DND-41 (cell line): ENCODE measurements around the gene TREH.

Experiments
- ATAC-seq: fragments of 200-7000 bp; cut with Tn5 transposase; 3 replicates; pipeline ENCODE4 v1.9.1; 2021; ENCODE audit warnings: low read depth; ENCODE audit not compliant: insufficient read depth
- DNase-seq: peaks from one replicate; pipeline ENCODE4 v3.0.0-alpha.2; 2020
- H2AFZ ChIP-seq: 2 replicates; pipeline ENCODE4 v1.6.0; 2012; ENCODE audit warnings: low read depth, low read length
- H3K27ac ChIP-seq: 2 replicates; pipeline ENCODE4 v1.5.1; 2012; ENCODE audit warnings: low read length, inconsistent platforms
- H3K27me3 ChIP-seq: fragments of 200-600 bp; sonication (generic); 2 replicates; pipeline ENCODE4 v1.6.0; 2012; ENCODE audit warnings: low read length, mild to moderate bottlenecking, inconsistent platforms; ENCODE audit not compliant: insufficient read depth, poor library complexity
- H3K36me3 ChIP-seq: 2 replicates; pipeline ENCODE4 v1.5.1; 2012; ENCODE audit warnings: low read length, inconsistent platforms; ENCODE audit not compliant: insufficient read depth
- H3K4me1 ChIP-seq: 2 replicates; pipeline ENCODE4 v1.5.1; 2012; ENCODE audit warnings: mild to moderate bottlenecking, low read length; ENCODE audit not compliant: insufficient read depth
- H3K4me2 ChIP-seq: 2 replicates; pipeline ENCODE4 v1.6.0; 2012; ENCODE audit warnings: mild to moderate bottlenecking, moderate library complexity, low read length, inconsistent platforms; ENCODE audit not compliant: insufficient read depth
- H3K4me3 ChIP-seq, 2 experiments: fragments of 200-600 bp in 1 of 2; shearing (Covaris generic) in 1 of 2; 2 replicates each; pipeline ENCODE4 v1.5.1; 2012 to 2016; ENCODE audit warnings: inconsistent platforms in 2 of 2, low read length in 2 of 2, mild to moderate bottlenecking in 2 of 2, low read depth in 1 of 2, moderate library complexity in 1 of 2
- H3K79me2 ChIP-seq: 2 replicates; pipeline ENCODE4 v1.6.0; 2012; ENCODE audit warnings: low read length, inconsistent platforms; ENCODE audit not compliant: insufficient read depth
- H3K9ac ChIP-seq: 2 replicates; pipeline ENCODE4 v1.6.0; 2012; ENCODE audit warnings: low read depth, mild to moderate bottlenecking, inconsistent platforms, low read length, moderate library complexity
- H3K9me3 ChIP-seq: 2 replicates; pipeline ENCODE4 v1.5.1; 2012; ENCODE audit warnings: low read length, moderate library complexity, mild to moderate bottlenecking, inconsistent platforms; ENCODE audit not compliant: insufficient read depth, severe bottlenecking
- H4K20me1 ChIP-seq: 2 replicates; pipeline ENCODE4 v1.6.0; 2012; ENCODE audit warnings: low read length; ENCODE audit not compliant: insufficient read depth
- EZH2 ChIP-seq: IDR thresholded peaks from 3 replicates; pipeline ENCODE4 v1.6.1; 2012; ENCODE audit warnings: borderline replicate concordance, low read depth, mild to moderate bottlenecking, moderate library complexity, low read length, inconsistent platforms; ENCODE audit not compliant: severe bottlenecking
- TF ChIP-seq, protein P1 (sequence below): IDR thresholded peaks from 2 replicates; pipeline ENCODE4 v1.5.1; 2012; ENCODE audit warnings: borderline replicate concordance, low read length, moderate library complexity, mild to moderate bottlenecking; ENCODE audit not compliant: poor library complexity, severe bottlenecking; ENCODE audit errors: extremely low read depth

The TREH gene

DNA sequence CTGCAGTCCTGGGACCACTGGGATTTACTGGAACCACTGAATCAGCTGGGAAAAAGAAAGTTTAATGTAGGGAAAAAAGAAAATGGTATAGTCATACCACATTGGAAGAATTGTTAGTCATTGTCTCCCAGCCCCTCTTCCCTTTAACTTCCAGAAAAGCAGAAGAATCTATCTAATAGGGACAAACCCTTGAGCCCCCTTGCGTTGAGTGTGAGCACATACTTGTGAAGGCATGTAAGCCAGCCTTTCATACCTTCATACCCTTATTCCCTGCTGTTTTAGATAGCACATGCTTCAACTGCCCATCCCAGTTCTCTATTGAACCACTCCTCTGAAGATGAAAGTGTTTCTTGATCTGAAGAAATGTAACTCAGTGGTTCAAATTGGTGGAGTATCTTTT lies 6.6 kb downstream of the TREH start:
- Histone ChIP-seq H2AFZ (no peak overlapping the region), H3K4me2 (no peak overlapping the region), H3K79me2 (no peaks in the 10 kb centered on the region), H4K20me1 (no peaks in the 10 kb centered on the region), H3K4me1 (no peaks in the 10 kb centered on the region), H3K27ac (no peak overlapping the region), H3K36me3 (no peaks in the 10 kb centered on the region), H3K9me3 (no peaks in the 10 kb centered on the region), H3K27me3 (peaks cover 9% of the 10 kb centered on the region), H3K4me3 (no peak overlapping the region), H3K9ac (no peak overlapping the region)
- DNase-seq (no peak), ATAC-seq (no peak)
- no peak for TF ChIP-seq EZH2
- TF ChIP-seq, protein P1, sequence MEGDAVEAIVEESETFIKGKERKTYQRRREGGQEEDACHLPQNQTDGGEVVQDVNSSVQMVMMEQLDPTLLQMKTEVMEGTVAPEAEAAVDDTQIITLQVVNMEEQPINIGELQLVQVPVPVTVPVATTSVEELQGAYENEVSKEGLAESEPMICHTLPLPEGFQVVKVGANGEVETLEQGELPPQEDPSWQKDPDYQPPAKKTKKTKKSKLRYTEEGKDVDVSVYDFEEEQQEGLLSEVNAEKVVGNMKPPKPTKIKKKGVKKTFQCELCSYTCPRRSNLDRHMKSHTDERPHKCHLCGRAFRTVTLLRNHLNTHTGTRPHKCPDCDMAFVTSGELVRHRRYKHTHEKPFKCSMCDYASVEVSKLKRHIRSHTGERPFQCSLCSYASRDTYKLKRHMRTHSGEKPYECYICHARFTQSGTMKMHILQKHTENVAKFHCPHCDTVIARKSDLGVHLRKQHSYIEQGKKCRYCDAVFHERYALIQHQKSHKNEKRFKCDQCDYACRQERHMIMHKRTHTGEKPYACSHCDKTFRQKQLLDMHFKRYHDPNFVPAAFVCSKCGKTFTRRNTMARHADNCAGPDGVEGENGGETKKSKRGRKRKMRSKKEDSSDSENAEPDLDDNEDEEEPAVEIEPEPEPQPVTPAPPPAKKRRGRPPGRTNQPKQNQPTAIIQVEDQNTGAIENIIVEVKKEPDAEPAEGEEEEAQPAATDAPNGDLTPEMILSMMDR, result no peak

DNA sequence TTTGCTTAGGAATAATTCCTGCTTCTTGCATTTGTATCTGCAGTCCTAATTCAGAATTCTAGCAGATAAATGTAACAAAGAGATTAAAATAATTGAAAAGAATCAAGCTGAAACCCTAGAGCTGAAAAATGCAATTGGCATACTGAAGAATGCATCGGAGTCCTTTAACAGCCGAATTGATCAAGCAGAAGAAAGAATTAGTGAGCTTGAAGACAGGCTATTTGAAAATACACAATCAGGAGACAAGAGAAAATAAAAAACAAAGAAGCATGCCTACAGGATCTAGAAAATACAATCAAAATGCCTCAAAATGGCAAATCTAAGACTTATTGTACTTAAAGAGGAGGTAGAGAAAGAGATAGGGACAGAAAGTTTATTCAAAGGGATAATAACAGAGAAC lies 8.2 kb downstream of the TREH start:
- Histone ChIP-seq H2AFZ (no peak overlapping the region), H3K4me1 (no peaks in the 10 kb centered on the region), H3K27ac (no peak overlapping the region), H4K20me1 (no peaks in the 10 kb centered on the region), H3K27me3 (peaks cover 9% of the 10 kb centered on the region), H3K4me2 (no peak overlapping the region), H3K9ac (no peak overlapping the region), H3K36me3 (no peaks in the 10 kb centered on the region), H3K9me3 (no peaks in the 10 kb centered on the region), H3K79me2 (no peaks in the 10 kb centered on the region), H3K4me3 (no peak overlapping the region)
- no peak for ATAC-seq
- TF ChIP-seq EZH2, result no peak
- TF ChIP-seq, protein P1, result no peak
- DNase-seq, result no peak

DNA sequence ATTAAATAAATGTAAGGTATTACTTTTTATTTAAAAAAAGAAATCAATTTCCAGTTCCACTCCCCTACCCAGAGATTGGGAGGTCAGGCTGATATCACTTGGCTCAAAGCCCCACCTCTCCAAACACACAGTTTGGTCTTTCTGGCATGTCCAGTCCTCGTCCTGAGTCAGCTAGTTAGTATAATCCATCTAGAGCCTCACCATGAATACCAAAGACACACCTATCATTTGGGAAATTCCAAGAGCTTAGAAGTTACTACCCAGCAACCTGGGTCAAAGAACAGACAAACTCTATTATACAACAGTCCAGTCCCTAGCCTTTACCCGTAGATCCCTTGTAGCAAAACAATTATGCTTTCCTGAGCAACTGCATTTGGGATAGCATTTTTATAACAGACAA lies 9.4 kb downstream of the TREH start:
- no peak overlapping the region for H3K4me3 ChIP-seq
- DNase-seq (no peak), ATAC-seq (no peak)
- no peak overlapping the region for H2AFZ ChIP-seq
- H3K9ac ChIP-seq, result no peak overlapping the region
- H3K79me2 ChIP-seq, result no peaks in the 10 kb centered on the region
- H3K4me2 ChIP-seq, result no peak overlapping the region
- TF ChIP-seq, protein P1, result no peak
- no peak for TF ChIP-seq EZH2
- no peaks in the 10 kb centered on the region for H3K36me3 ChIP-seq
- peaks cover 9% of the 10 kb centered on the region for H3K27me3 ChIP-seq
- H3K27ac ChIP-seq, result no peak overlapping the region
- H3K4me1 ChIP-seq, result no peaks in the 10 kb centered on the region
- no peaks in the 10 kb centered on the region for H4K20me1 ChIP-seq
- H3K9me3 ChIP-seq, result no peaks in the 10 kb centered on the region

DNA sequence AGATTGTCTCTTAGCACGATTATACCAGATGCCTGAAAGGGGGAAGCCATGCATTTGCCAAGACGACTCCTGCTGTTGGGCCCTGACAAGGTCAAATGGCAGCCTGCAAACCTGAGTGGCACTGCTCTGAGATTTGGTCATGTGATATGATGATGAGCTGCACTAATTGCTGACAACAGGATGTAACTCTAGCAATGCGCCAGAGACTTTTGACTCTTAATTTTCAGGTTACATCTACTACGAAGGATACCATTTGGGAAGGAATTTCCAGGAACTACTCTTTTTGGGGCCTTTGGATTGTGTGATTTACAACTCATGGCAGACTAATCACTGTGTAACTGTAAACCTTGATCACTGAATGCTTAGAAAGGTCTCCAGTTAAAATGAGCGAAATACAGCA lies 13.1 kb downstream of the TREH start:
- ATAC-seq, result no peak
- H2AFZ ChIP-seq, result no peak overlapping the region

More for the DNA sequence above, 13.1 kb downstream of the TREH start:
- H3K4me3 ChIP-seq, result no peak overlapping the region
- H4K20me1 ChIP-seq, result no peaks in the 10 kb centered on the region; the same call in 1 of the 2 replicates
- H3K27ac ChIP-seq, result no peak overlapping the region
- H3K4me1 ChIP-seq, result no peaks in the 10 kb centered on the region
- no peaks in the 10 kb centered on the region for H3K79me2 ChIP-seq
- peaks cover 9% of the 10 kb centered on the region for H3K27me3 ChIP-seq
- no peak overlapping the region for H3K4me2 ChIP-seq
- H3K9me3 ChIP-seq, result no peaks in the 10 kb centered on the region
- no peak for TF ChIP-seq EZH2
- TF ChIP-seq, protein P1, result no peak
- H3K36me3 ChIP-seq, result no peaks in the 10 kb centered on the region
- DNase-seq, result no peak
- H3K9ac ChIP-seq, result no peak overlapping the region
